Stimulated activated memory B cell treated with anti-CD40 and anti-IgM and Interleukin-4, amounts not matched to agents 10 μg/mL and 1 μg/mL and 100 μg/mL, for 72 hours (primary cell): Measurements from ENCODE around the gene MDH1.
"Not testable (repeated sequence)": the region's sequence is repeated elsewhere in the genome, so short reads cannot be mapped to it uniquely, and the experiment has no call there.

Source experiments
- ATAC-seq: fragments of 150-1000 bp; cut with Tn5 transposase; 2 replicates; pipeline ENCODE4 v1.10.0; 2021
- H3K27ac Mint-ChIP-seq: one replicate; pipeline ENCODE4 v1.8.0; 2022; ENCODE audit warnings: mild to moderate bottlenecking, mixed read lengths
- H3K27me3 Mint-ChIP-seq: one replicate; pipeline ENCODE4 v1.8.0; 2022; ENCODE audit warnings: mixed read lengths
- H3K36me3 Mint-ChIP-seq: one replicate; pipeline ENCODE4 v1.8.0; 2022; ENCODE audit warnings: mixed read lengths
- H3K4me1 Mint-ChIP-seq: one replicate; pipeline ENCODE4 v1.8.0; 2022; ENCODE audit warnings: mixed read lengths
- H3K4me3 Mint-ChIP-seq: one replicate; pipeline ENCODE4 v1.8.0; 2022; ENCODE audit warnings: mild to moderate bottlenecking, moderate library complexity, mixed read lengths
- H3K9me3 Mint-ChIP-seq: one replicate; pipeline ENCODE4 v1.8.0; 2022; ENCODE audit warnings: mixed read lengths

Gene MDH1

DNA sequence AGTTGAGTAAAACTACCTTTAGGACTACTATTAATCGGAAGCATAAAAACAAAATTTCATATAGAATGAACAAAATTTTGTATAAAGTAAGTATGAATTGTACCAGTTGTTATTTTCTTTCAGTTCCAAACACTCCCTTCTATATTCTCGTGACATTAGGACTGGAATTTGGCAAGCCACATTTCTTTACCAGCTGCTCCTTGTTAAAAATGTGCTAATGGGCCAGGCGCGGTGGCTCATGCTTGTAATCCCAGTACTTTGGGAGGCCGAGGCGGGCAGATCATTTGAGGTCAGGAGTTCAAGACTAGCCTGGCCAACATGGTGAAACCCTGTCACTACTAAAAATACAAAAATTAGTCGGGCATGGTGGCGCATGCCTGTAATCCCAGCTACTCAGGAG lies 20.1 kb downstream of the MDH1 start:
- ATAC-seq, H3K27me3 Mint-ChIP-seq, H3K27ac Mint-ChIP-seq, H3K4me1 Mint-ChIP-seq, H3K4me3 Mint-ChIP-seq, H3K9me3 Mint-ChIP-seq: not testable (repeated sequence)
- H3K36me3 Mint-ChIP-seq, result peaks cover 33% of the 10 kb centered on the region

- no peak for ATAC-seq
- H3K4me1 Mint-ChIP-seq, result no peaks in the 10 kb centered on the region
- peaks cover 21% of the 10 kb centered on the region for H3K36me3 Mint-ChIP-seq
- H3K9me3 Mint-ChIP-seq, result no peaks in the 10 kb centered on the region
- no peak overlapping the region for H3K27ac Mint-ChIP-seq
- no peak overlapping the region for H3K4me3 Mint-ChIP-seq
- H3K27me3 Mint-ChIP-seq, result peaks cover 9% of the 10 kb centered on the region
Observed at GRCh38 chr2:63610525-63610924, 21.8 kb downstream of the MDH1 start.

DNA sequence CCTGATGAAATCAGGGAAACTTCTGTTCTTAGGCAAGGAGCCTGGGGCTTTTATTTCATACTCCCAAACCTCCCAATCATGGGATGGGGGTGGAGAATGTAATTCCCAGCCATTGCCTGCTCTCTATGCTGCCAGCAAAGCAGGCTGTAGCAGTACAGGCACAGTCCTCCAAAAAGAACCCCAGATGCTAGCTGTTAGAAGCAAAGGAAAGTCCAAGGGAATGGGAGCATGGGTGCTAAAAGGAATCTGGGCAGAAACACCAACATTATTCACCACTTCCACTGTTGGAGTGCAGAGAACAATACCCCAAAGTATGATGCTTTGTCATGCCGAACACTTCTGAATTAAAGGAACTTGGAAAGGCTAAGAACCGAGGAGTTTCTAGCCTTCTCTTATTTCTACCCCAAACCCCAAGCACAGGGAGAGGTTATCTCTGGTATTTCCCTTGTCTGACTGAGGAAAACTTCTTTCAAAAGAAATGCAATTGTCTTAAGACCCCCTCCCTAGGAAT lies 24.7 kb downstream of the MDH1 start:
- H3K27me3 Mint-ChIP-seq, result peaks cover 9% of the 10 kb centered on the region

DNA sequence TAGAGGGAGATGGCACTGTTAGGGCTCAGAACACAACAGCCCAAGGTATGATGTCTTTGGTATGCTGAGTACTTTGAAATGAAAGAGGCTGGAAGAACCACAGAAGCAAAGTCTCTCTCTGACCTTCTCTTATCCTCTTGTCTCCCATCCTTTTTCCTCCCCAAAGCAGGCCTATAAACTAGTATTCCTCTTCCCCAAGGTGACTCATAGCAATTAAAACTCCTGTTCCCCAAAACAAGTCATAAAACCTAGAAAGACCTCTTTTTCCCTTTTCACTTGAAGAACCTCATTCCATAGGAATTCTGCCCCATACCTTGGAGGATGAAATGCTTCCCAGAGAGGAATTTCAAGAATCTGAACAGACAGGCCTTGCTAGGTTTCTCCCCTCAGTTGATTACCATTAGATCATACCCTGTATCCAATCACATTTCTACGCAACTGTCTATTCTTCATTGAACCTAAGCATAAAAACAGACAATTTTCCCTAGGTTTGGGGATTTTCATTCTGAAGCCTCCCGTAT lies 25.7 kb downstream of the MDH1 start:
- peaks cover 9% of the 10 kb centered on the region for H3K27me3 Mint-ChIP-seq
- H3K27ac Mint-ChIP-seq, result no peak overlapping the region
- no peak for ATAC-seq
- no peaks in the 10 kb centered on the region for H3K4me1 Mint-ChIP-seq
- H3K9me3 Mint-ChIP-seq, result no peaks in the 10 kb centered on the region
- no peaks in the 10 kb centered on the region for H3K36me3 Mint-ChIP-seq
- no peak overlapping the region for H3K4me3 Mint-ChIP-seq

More for the DNA sequence above, 24.7 kb downstream of the MDH1 start:
- no peaks in the 10 kb centered on the region for H3K4me1 Mint-ChIP-seq
- ATAC-seq, result no peak
- H3K4me3 Mint-ChIP-seq, result no peak overlapping the region
- no peak overlapping the region for H3K27ac Mint-ChIP-seq
- H3K9me3 Mint-ChIP-seq, result no peaks in the 10 kb centered on the region
- H3K36me3 Mint-ChIP-seq, result no peaks in the 10 kb centered on the region

DNA sequence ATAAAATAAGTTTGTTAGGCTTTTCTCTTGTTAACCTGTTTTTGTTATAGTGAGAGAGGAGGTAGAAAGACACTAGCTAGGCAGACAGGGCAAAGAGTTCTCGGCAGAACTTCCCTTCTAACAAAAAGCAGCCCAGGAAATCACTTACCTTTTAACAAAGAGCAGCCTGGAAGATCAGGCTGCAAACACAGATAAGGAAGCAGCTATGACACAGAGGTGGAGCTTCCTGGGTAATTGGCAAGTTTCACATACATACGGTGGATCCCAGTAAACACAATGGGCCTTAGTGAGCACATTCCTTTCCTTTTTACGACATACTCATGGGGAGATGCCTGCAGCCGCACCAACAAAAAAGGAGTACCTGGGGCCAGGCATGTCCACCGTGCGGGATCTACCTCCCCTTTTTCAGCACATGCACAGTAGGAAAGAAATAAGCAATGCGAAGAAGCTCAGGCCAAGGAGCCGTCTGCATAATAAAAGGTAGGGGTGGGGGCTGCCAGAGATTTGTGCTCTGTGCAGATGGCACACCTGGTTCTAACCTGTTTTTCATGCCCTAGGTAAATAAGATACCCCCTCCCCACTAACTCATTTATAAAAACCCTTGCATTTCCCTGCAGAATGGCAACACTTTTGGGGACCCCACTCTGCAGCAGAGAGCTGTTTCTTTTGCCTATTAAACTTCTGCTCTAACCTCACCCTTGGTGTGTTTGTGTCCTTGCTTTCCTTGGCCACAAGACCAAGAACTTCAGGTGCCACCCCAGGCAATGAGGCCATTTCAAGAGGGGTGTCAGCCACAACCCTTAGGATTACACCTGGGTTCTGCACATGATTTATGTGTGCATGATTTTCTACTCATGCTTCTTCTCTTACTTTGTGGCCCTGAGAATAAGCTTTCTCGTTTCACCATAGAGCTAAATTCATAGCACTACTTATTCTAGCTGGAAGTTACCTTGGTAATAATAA lies 26.5 kb downstream of the MDH1 start:
- ATAC-seq, result no peak
- H3K4me3 Mint-ChIP-seq, result no peak overlapping the region
- no peaks in the 10 kb centered on the region for H3K4me1 Mint-ChIP-seq
- no peaks in the 10 kb centered on the region for H3K36me3 Mint-ChIP-seq
- H3K27ac Mint-ChIP-seq, result no peak overlapping the region
- H3K9me3 Mint-ChIP-seq, result no peaks in the 10 kb centered on the region
- H3K27me3 Mint-ChIP-seq, result peaks cover 10% of the 10 kb centered on the region

DNA sequence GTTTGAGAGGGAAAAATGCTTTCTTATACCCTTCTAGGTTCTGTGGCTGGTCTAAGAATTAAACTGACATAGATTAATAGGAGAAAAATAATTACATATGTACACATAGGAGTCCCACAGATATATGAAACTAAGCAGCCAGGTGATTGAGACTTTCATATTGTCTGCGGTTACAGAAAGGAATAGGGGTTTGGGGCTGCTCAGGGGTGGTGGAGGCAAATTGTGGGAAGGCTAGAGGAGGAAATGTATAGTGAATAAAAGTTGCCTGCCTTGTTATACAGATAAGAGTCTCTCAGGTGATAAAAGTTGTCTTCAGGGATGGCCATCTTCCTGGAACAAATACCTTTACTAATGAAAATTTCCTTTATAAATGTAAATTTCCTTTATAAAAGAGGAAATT lies 28.6 kb downstream of the MDH1 start:
- ATAC-seq, result no peak
- Mint-ChIP-seq H3K4me3 (no peak overlapping the region), H3K27ac (no peak overlapping the region), H3K36me3 (no peaks in the 10 kb centered on the region), H3K4me1 (no peaks in the 10 kb centered on the region), H3K9me3 (no peaks in the 10 kb centered on the region), H3K27me3 (peaks cover 23% of the 10 kb centered on the region)

DNA sequence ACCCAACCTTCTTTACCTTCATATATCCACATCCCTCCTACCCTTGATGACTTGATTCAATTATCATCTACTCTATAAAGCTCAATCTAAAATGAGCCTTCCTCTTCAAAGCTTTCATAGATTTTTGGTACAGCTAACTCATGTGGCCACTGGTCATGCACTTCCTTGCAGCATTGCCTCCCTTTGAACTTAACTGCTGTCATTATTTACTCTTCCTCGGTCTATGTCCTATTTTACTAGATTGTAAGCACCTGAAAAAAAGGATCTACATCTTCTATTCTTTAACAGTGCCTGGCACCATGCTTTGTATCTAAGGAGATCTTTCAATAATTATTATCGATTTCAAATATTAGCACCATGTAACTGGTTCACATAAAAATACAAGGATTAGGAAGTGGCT lies 30.6 kb downstream of the MDH1 start:
- H3K27ac Mint-ChIP-seq, result no peak overlapping the region
- H3K36me3 Mint-ChIP-seq, result no peaks in the 10 kb centered on the region
- no peaks in the 10 kb centered on the region for H3K4me1 Mint-ChIP-seq
- ATAC-seq, result no peak
- no peaks in the 10 kb centered on the region for H3K9me3 Mint-ChIP-seq
- H3K4me3 Mint-ChIP-seq, result no peak overlapping the region
- peaks cover 35% of the 10 kb centered on the region for H3K27me3 Mint-ChIP-seq

GRCh38 chr2:63622751-63623150 lies 34.0 kb downstream of the MDH1 start:
- no peak for ATAC-seq
- H3K4me3 Mint-ChIP-seq, result no peak overlapping the region
- H3K27me3 Mint-ChIP-seq, result peaks cover 33% of the 10 kb centered on the region
- no peaks in the 10 kb centered on the region for H3K9me3 Mint-ChIP-seq
- H3K4me1 Mint-ChIP-seq, result no peaks in the 10 kb centered on the region
- no peak overlapping the region for H3K27ac Mint-ChIP-seq
- H3K36me3 Mint-ChIP-seq, result no peaks in the 10 kb centered on the region

- not testable (repeated sequence) for H3K27ac Mint-ChIP-seq, H3K9me3 Mint-ChIP-seq, H3K4me1 Mint-ChIP-seq, H3K36me3 Mint-ChIP-seq, H3K4me3 Mint-ChIP-seq, ATAC-seq
- H3K27me3 Mint-ChIP-seq, result peaks cover 33% of the 10 kb centered on the region
Observed at GRCh38 chr2:63623763-63624162, 35.0 kb downstream of the MDH1 start.

GRCh38 chr2:63627866-63628265 lies 39.1 kb downstream of the MDH1 start:
- Mint-ChIP-seq H3K27me3 (peaks cover 29% of the 10 kb centered on the region), H3K9me3 (peaks cover 15% of the 10 kb centered on the region), H3K27ac (no peak overlapping the region), H3K4me1 (no peaks in the 10 kb centered on the region), H3K36me3 (peaks cover 12% of the 10 kb centered on the region), H3K4me3 (no peak overlapping the region)
- ATAC-seq, result no peak

DNA sequence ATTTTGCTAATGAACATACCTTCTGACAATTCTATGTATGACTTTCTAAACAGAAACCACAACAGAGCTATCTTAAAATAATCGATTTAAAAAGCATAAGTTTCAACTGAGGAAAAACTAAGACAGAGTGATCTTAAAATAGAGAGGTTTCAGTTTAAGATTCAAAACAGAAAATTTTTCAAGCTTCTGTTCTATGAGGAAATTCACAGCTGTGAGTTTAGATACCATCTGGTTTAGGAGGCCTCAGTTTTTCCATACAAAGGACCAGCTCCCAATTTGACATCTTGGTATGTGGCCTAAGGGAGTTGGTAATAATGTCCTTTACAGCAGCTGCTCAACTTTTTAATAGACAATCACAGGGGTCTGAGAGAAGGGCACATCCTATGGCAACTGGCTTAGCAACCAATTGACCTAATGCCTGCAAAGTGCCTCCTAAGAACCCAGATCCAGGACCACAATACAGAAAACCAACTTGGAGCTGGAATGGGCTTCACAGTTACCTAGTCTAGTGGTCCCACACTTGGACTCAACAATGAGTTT lies 39.7 kb downstream of the MDH1 start:
- Mint-ChIP-seq H3K4me3 (no peak overlapping the region), H3K36me3 (peaks cover 12% of the 10 kb centered on the region), H3K27me3 (peaks cover 23% of the 10 kb centered on the region), H3K27ac (no peak overlapping the region), H3K4me1 (no peaks in the 10 kb centered on the region), H3K9me3 (peaks cover 17% of the 10 kb centered on the region)
- ATAC-seq, result no peak

GRCh38 chr2:63631501-63631900 lies 42.7 kb downstream of the MDH1 start:
- Mint-ChIP-seq H3K36me3 (peaks cover 12% of the 10 kb centered on the region), H3K4me1 (no peaks in the 10 kb centered on the region), H3K27ac (no peak overlapping the region), H3K27me3 (peaks cover 30% of the 10 kb centered on the region), H3K4me3 (no peak overlapping the region), H3K9me3 (peaks cover 30% of the 10 kb centered on the region)
- no peak for ATAC-seq

GRCh38 chr2:63632382-63632781 lies 43.6 kb downstream of the MDH1 start:
- H3K27me3 Mint-ChIP-seq, result peaks cover 30% of the 10 kb centered on the region
- ATAC-seq, result no peak
- H3K4me1 Mint-ChIP-seq, result peaks cover 3% of the 10 kb centered on the region
- H3K27ac Mint-ChIP-seq, result no peak overlapping the region
- H3K4me3 Mint-ChIP-seq, result no peak overlapping the region
- H3K36me3 Mint-ChIP-seq, result peaks cover 12% of the 10 kb centered on the region
- peaks cover 31% of the 10 kb centered on the region for H3K9me3 Mint-ChIP-seq

GRCh38 chr2:63639344-63639743 lies 50.6 kb downstream of the MDH1 start:
- Mint-ChIP-seq H3K4me1 (peaks cover 4% of the 10 kb centered on the region), H3K36me3 (no peaks in the 10 kb centered on the region), H3K9me3 (peaks cover 15% of the 10 kb centered on the region), H3K4me3 (no peak overlapping the region), H3K27me3 (peaks cover 17% of the 10 kb centered on the region), H3K27ac (no peak overlapping the region)
- ATAC-seq, result no peak

DNA sequence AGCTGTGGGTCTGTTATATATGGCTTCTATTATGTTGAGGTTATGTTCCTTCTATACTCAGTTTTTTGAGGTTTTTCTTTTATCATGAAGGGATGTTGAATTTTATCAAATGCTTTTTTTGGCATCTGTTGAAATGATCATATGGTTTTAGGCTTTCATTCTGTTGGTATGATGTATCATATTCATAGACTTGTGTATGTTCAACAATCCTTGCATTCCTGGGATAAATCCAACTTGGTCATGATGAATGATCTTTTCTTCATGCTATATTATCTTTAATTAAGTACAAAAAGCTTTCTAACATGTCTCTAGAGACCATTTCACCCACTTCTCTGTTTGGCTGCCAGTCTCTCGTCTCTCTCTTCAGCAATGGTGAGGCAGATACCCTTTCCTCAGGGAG lies 54.2 kb downstream of the MDH1 start:
- no peak for ATAC-seq
- H3K9me3 Mint-ChIP-seq, result peaks cover 7% of the 10 kb centered on the region
- H3K36me3 Mint-ChIP-seq, result no peaks in the 10 kb centered on the region
- peaks cover 30% of the 10 kb centered on the region for H3K27me3 Mint-ChIP-seq
- H3K4me1 Mint-ChIP-seq, result no peaks in the 10 kb centered on the region
- H3K4me3 Mint-ChIP-seq, result no peak overlapping the region
- no peak overlapping the region for H3K27ac Mint-ChIP-seq

- ATAC-seq, result no peak
- Mint-ChIP-seq H3K27me3 (peaks cover 30% of the 10 kb centered on the region), H3K9me3 (peaks cover 7% of the 10 kb centered on the region), H3K4me1 (no peaks in the 10 kb centered on the region), H3K36me3 (no peaks in the 10 kb centered on the region), H3K27ac (no peak overlapping the region), H3K4me3 (no peak overlapping the region)
Observed at GRCh38 chr2:63643486-63643885, 54.7 kb downstream of the MDH1 start.
